OCI-M1 (cell line): Measurements from ENCODE around the gene RAVER2.
"Not testable (repeated sequence)": the region's sequence is repeated elsewhere in the genome, so short reads cannot be mapped to it uniquely, and the experiment has no call there.

Experiments used
- DNase-seq: peaks from one replicate; lab custom pipeline; 2025; lab: John Stamatoyannopoulos, UW

The RAVER2 gene

DNA sequence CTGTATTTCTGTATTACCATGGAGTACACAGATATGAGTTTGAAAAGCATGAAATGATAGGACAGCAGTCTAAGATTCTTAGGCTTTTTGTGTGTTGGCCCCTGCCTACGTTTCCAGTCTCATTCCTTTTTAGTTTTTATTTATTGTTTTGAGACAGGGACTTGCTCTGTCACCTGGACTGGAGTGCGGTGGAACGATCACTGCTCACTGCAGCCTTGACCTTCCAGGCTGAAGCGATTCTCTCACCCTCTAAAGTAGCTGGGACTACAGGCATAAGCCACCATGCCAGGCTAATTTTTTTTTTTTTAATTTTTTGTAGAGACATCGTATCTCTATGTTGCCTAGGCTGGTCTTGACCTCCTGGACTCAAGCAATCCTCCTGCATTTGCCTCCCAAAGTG, 3.8 kb downstream of the RAVER2 start:
- no peak for DNase-seq

DNA sequence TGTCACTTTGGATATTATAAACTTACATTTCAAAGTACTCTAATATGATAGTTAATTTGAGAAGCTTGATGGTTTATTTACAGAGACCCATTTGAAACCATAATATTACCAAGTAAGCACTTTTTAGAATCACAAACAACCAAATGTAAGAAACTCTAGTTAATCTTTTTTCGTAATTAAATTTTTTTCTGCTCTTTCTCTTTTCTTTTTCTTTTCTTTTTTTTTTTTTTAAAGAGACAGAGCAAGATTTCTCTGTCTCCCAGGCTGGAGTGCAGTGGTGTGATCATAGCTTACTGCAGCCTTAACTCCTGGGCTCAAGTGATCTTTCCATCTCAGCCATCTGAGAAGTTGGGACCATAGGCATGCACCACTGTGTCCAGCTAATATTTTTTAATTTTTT, 5.2 kb downstream of the RAVER2 start:
- DNase-seq = no peak

DNA sequence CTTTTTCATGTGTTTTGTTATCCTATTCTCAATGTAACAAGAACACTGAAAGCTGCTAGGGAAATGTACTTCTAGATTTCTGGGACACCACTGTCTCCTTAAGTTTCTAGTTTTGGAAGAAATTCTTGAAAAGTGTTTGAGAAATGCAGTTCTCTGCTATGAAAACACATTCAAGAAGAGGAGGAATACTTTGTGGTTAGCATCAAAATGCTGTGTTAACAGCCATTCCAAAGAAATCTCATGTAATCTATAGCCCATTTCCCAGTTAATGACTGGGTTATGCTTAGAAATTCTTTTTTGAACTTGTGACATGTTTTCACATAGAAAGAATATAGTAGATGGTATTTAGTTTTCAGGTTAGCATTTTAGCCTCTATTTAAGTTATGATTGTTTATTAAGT, 6.0 kb downstream of the RAVER2 start:
- DNase-seq = no peak

DNA sequence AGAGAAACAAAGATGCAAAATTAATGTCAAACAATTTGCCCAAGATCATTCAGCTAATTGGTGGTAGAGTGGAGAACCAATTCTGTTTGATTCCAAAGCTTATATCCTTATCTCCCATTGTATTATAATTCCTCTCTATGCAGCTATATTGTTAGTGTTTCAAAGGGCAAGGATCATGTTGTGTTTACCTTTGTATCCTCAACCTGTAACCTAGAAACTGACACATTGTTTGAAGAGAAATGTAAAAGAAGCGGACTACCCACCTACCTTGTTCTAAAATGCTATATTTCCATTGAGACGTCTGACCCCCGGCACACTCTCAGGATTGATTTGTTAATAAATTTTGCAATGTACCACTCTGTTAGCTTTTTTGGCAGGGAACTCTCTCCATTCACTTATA, 9.3 kb downstream of the RAVER2 start:
- no peak for DNase-seq

DNA sequence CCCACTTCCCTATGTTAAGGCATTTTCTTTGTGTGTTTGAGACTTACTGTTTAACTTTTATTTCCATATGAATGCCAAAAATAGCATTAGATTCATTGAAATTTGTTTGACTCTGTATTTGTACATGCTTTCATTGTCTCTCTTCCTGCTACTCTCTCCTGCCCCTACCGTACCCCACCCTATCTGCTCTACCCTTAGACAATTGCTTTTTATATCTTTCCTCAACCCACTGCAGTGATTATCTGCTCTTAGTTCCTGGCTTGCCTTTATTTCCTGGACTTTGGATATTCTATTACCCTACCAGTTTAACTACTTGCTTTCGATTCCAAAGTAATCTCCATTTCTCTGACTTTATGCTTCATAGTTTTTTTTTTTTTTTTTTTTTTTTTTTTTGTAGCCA, 10.5 kb downstream of the RAVER2 start:
- DNase-seq = peak; percentile 27

DNA sequence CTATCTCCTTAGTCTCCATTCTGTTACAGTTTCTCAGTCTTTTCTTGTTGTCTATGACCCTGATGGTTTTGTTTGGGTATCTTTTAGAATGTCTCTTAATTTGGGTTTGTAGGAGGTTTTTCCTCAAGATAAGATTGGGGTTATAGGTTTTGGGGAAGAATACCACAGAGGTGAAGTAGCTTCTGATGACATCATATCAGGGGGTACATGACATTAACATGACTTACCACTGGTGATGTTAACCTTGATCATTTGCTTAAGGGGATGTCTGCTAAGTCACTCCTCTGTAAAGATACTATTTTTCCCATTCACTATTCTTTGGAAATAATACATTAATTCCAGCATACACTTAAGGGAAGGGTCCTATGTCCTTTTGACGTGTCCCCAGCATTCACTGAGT, 11.9 kb downstream of the RAVER2 start:
- peak; percentile 59 for DNase-seq

DNA sequence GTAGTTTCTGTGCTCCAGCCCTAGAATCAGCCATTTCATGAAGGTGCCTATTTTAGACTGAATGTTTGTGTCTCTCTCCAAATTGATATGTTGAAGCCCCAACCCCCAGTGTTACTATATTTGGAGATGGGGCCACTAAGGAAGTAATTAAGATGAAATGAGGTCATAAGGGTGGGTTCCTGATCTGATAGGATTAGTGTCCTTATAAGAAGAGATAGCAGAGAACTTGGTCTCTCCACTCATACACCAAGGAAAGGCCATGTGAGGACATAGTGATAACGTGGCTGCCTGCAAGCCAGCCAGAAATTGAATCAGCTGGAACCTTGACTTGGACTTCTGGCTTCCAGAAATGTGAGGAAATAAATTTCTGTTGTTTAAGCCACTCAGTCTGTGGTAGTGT, 12.3 kb downstream of the RAVER2 start:
- DNase-seq = peak; percentile 89

DNA sequence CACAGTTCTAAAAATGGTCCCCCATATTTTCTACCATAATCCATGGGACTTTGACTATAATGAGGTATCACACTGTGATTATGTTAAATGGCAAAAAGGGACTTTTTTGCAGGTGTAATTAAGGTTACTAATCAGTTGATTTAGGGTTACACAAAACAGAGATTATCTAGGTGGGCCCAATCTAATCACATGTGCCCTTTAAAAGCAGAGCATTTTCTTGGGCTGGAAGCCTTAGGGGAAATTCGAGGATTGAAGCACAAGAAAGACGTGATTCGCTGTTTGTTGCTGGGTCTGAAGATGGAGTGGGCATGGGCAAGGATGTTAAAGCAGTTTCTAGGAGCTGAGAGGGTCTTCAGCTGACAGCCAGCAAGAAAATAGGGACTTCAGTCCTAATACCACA, 13.4 kb downstream of the RAVER2 start:
- DNase-seq = no peak

DNA sequence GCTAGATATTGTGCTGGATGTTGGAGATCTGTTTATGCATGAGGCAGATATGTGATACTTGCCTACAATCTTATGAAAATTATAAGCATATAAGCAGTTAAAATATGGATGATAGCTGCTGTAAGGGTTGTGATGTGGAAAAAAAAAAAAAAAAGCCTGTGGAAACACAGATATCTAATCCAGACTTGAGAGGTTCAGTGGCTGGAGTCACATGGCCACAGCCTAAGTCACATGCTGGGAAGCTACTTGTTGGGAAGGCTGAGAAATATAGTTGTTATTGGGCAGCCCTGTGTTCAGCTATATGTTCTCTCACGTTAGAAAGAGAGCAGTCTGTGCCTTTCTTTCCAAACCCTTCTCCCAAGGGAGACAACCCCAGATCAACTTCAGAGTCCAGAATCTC, 15.1 kb downstream of the RAVER2 start:
- DNase-seq = peak; percentile 21

DNA sequence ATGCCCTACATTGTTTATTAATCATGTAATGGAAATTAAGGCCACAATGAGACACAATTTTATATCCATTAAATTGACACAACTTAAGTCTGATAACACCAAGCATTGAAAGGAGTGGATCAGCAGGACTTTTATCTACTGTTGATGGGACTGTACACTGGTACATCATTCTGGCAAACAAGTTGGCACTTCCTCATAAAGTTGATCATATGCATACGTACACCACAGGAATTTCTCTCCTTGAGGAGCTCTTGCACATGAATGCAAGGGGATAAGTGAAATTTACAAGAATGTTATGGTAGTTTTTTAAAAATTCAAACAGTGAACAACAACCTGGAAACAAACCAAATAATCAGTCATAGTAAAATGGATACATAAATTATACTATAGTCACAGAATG, 20.1 kb downstream of the RAVER2 start:
- no peak for DNase-seq

DNA sequence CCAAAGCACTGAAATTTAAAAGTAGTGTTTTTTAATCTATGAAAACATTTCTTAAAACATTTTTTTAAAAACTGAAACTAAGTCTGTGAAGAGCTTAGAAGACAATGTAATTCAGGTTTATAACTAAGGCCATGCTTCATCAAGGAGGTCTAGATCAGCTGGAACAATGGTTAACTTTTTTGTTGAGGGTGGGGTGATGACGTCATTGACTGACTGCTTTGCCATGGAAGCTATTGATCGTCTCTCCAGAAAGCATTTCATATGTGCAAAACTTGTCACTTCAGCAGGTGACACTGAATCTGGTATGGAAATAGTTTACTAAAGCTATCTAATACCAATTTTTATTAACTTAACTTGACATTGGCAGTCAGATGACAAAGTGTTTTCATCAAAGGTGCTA, 21.0 kb downstream of the RAVER2 start:
- no peak for DNase-seq

DNA sequence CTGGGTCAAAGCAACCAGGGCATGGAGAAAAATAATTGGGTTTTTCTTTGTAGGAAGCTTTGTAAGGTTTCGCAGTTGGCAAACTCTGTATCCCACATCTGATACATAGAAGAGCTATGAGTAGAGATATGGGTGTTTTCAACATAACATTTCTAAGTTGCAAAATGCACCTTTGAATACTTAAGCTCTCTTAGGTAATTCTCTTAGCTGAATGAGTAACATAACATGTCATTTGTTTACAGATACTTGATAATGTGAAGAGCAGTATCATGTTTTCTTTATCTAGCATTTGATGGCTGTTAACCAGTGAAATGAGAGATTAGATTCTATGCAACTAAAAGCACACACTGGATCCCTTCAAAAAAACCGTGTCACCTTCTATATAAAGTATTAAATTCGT, 21.6 kb downstream of the RAVER2 start:
- no peak for DNase-seq

DNA sequence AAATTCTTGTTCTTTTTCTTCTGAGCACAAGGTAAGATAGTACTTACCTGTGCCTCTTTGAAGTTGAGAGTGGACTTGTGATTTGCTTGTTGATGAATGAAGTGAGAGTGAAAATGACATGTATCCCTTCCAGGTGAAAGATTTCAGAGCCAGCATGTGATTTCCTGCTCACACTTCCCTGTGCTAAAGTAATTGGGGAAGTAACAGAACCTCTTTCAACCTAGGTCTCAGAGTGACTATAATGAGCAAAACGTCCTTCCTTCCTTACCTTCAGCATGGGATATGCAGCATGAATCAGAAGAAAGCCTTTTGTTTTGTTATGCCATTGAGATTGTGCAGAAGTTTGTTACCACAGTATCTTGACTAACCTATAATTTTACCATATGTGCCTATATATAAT, 24.6 kb downstream of the RAVER2 start:
- DNase-seq = no peak

DNA sequence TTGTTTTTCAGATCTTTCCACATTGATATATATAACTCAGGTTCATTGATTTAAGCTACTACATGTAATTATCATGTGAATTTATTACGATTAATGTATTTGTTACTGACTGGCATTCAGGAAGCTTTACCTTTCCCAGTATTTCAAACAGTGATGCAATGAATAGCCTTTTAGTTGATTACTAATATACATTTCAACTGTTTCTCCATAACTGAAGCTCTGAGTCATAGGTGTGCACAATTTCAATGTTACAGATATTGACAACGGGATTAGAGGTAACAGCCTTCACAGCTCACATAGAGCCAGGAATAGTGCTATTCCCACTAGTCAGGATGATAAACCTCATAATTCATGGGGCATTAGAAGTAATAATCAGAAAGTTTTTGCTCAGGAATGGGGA, 25.1 kb downstream of the RAVER2 start:
- DNase-seq = no peak

DNA sequence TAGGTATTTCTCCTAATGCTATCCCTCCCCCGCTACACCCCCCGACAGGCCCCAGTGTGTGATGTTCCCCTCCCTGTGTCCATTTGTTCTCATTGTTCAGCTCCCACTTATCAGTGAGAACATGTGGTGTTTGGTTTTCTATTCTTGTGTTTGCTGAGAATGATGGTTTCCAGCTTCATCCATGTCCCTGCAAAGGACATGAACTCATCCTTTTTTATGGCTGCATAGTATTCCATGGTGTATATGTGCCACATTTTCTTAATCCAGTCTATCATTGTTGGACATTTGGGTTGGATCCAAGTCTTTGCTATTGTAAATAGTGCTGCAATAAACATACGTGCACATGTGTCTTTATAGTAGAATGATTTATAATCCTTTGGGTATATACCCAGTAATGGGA, 28.4 kb downstream of the RAVER2 start:
- not testable (repeated sequence) for DNase-seq

DNA sequence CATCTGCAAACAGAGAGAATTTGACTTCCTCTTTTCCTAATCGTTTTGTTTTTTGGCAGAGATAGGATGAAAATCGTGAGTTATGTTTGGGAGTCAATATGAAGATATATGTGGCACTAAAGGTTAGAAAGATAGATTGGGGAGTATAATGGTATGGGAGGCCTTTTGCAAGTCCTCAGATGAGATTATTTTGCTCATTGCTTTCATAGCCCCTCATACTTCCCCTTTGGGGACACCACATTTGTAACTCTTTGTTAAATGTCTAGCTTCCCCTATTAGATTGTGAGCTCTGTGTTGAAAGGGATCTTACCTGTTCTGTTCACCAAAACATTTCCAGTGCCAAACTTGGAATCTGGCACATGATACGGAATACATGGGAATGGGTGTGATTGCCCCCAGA, 30.2 kb downstream of the RAVER2 start:
- peak; percentile 33 for DNase-seq

DNA sequence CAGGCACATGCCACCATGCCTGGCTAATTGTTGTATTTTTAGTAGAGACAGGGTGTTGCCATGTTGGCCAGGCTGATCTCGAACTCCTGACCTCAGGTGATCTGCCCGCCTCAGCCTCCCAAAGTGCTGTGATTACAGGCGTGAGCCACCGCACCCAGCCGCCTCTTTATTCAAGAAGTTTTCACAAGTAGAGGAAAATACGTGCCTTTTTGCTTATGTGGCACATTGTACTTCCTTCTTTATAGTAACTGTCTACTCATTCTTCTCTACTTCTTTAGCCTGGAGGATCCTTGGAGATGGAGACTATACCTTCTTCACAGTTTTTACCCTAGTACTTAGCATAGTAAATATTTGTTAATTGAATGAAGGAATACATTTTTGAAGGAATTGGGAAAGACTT, 37.2 kb downstream of the RAVER2 start:
- DNase-seq = not testable (repeated sequence)

DNA sequence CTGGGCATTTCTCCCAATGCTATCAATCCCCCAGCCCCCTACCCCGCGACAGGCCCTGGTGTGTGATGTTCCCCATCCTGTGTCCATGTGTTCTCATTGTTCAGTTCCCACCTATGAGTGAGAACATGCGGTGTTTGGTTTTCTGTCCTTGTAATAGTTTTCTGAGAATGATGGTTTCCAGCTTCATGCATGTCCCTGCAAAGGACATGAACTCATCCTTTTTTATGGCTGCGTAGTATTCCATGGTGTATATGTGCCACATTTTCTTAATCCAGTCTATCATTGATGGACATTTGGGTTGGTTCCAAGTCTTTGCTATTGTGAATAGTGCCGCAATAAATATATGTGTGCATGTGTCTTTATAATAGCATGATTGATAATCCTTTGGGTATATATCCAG, 38.0 kb downstream of the RAVER2 start:
- not testable (repeated sequence) for DNase-seq

DNA sequence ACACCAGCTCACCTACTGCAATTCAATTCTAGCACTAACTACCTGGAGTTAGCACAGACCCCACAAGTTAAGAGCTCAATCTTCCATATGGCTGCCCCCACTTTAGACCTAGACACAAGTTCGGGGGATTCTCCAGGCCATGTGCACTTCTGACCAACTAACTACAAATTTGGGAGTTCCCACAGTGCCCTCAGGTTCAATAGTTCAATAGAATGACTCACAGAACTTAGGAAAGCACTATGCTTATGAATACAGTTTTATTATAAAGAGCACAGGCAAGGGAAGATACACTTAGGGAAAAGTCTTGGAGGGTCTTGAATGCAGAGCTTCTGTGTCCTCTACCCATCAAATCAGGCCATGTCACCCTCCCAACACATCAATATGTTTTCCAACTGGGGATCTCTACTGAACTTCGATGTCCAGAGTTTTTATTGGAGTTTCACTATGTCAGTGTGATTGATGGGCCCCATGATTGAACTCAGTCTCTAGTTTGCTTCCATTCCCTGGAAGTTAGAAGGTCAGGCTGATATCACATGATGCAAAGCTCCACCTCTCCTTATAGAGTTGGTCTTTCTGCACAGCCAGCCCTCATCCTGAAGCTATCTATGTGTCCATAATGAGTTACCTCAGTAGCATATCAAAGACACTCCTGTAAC, 46.1 kb downstream of the RAVER2 start:
- DNase-seq = peak; percentile 13

DNA sequence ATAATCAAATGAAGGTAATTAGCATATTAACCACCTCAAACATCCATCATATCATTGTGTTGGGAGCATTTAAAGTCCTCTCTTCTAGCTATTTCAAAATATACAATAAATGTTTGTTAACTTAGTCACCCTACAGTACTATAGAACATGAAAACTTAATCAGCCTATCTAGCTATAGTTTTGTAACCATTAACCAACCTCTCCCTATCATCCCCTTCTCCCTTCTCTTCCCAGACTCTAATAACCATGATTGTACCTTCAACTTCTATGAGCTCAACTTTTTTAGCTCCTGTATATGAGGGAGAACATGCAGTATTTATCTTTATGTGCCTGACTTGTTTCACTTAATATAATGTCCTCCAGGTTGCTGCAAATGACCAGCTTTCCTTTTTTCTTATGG, 54.0 kb downstream of the RAVER2 start:
- no peak for DNase-seq

DNA sequence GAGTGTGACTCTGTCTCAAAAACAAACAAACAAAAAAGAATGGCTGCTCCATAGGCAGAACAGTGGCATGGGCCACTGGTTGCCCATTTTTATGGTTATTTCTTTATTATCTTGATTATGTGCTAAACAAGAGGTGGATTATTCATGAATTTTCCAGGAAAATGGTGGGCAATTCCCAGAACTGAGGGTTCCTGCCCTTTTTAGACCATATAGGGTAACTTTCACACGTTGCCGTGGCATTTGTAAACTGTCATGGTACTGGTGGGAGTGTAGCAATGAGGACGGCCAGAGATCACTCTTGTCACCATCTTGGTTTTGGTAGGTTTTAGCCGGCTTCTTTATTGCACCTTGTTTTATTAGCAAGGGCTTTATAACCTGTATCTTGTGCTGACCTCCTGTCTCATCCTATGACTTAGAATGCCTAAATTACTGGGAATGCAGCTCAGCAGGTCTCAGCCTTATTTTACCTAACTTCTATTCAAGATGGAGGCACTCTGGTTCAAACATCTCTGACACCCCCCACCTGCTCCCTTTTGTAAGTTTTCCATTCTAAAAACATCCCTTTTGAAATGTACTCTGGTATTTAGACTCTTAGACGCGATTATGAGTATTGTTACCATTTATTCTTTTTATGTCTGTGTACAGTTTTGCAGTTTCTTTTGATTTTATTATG, 57.1 kb downstream of the RAVER2 start:
- DNase-seq = no peak

DNA sequence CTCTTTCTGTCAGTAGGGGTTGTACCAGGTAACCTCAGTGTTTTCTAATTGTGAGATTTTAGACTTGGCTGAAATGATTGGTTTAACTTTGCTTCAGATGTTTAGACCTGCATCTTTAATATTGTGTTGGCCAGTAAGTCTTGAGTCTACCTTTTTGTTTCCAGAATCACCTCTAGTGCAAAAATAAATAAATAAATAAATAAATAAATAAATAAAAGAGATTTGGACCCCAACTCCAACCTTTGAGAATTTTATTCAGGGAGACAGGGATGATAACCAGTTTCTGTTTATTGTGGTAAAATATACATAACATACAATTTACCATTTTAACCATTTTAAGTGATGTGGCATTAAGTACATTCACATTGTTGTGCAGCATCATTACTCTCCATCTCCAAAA, 64.4 kb downstream of the RAVER2 start:
- DNase-seq = no peak

DNA sequence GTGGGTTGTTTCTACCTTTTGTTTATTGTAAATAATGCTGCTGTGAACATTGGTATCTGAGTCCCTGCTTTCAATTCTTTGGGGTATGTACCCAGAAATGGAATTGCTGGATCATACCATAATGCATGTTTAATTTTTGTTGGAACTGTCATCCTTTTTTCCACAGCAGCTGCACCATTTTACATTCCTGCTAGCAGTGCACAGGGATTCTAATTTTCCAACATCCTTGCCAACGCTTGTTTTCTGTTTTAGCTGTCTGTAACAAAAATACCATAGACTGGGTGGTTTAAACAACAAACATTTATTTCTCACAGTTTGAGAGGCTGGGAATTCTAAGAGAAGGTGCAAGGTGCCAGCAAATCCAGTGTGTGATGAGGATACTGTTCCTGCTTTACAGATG, 65.1 kb downstream of the RAVER2 start:
- no peak for DNase-seq

DNA sequence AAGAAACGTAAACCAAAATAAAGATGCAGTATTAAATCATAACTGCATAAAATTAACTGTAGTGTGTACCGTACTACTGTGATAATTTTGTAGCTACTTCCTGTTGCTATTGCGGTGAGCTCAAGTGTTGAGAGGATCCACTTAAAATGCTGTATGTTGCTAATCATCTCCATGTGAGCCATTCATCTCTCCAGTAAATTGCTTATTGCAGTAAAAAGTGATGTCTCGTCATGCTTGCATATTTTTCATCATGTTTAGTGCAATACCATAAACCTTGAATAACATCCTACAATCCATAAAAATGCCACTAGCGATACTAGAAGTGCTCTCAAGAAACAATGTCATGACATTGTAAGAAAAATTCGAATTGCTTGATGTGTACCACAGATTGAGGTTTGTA, 66.3 kb downstream of the RAVER2 start:
- no peak for DNase-seq
